SK-N-SH treated with all-trans-retinoic acid at 6 μM for 48 hours (cell line): ENCODE results near the gene FGF18.
"Not testable (repeated sequence)": the region's sequence is repeated elsewhere in the genome, so short reads cannot be mapped to it uniquely, and the experiment has no call there.

ENCODE experiments used
- ARNTL ChIP-seq: fragments of 450-650 bp; formaldehyde crosslinking; IDR thresholded peaks from 2 replicates; pipeline ENCODE4 v1.5.0; 2020; ENCODE audit warnings: low read depth, mild to moderate bottlenecking, moderate library complexity, borderline replicate concordance
- BACH2 ChIP-seq: fragments of 250-450 bp; sonication (Bioruptor Pico); IDR thresholded peaks from 2 replicates; pipeline ENCODE4 v1.9.0; 2021; ENCODE audit warnings: mild to moderate bottlenecking, borderline replicate concordance
- CSDC2 ChIP-seq: fragments of 250-450 bp; sonication (Bioruptor Pico); IDR thresholded peaks from 2 replicates; pipeline ENCODE4 v1.5.0; 2020; ENCODE audit warnings: mild to moderate bottlenecking, moderate library complexity
- ESRRG ChIP-seq: fragments of 250-450 bp; sonication (Bioruptor Pico); IDR thresholded peaks from 2 replicates; pipeline ENCODE4 v1.6.1; 2021; ENCODE audit warnings: mild to moderate bottlenecking
- ZFP3 ChIP-seq: fragments of 250-450 bp; sonication (Bioruptor Pico); IDR thresholded peaks from 2 replicates; pipeline ENCODE4 v1.5.0; 2020; ENCODE audit warnings: mild to moderate bottlenecking, moderate library complexity
- ZNF565 ChIP-seq: fragments of 450-650 bp; formaldehyde crosslinking; conservative IDR thresholded peaks from 2 replicates; pipeline ENCODE4 v1.5.0; 2020; ENCODE audit warnings: low read depth, mild to moderate bottlenecking, moderate library complexity
- ZNF70 ChIP-seq: fragments of 450-650 bp; formaldehyde crosslinking; IDR thresholded peaks from 2 replicates; pipeline ENCODE4 v1.5.0; 2020; ENCODE audit warnings: mild to moderate bottlenecking, moderate library complexity
- TF ChIP-seq, protein P1 (sequence below): fragments of 250-450 bp; sonication (Bioruptor Pico); IDR thresholded peaks from 2 replicates; pipeline ENCODE4 v1.5.1; 2020; ENCODE audit warnings: low read depth, mild to moderate bottlenecking, moderate library complexity
- TF ChIP-seq, protein P2 (sequence below): fragments of 250-450 bp; sonication (Bioruptor Pico); IDR thresholded peaks from 2 replicates; pipeline ENCODE4 v1.8.0; 2020; ENCODE audit warnings: mild to moderate bottlenecking, moderate library complexity, borderline replicate concordance
- TF ChIP-seq, protein P3 (sequence below): fragments of 250-450 bp; sonication (Bioruptor Pico); IDR thresholded peaks from 2 replicates; pipeline ENCODE4 v1.5.0; 2020; ENCODE audit warnings: mild to moderate bottlenecking, moderate library complexity

GRCh38 chr5:171413993-171414392, 5.5 kb upstream of the FGF18 start:
- TF ChIP-seq ZNF70 (CRISPR knock-in tag); BACH2 (CRISPR knock-in tag); ZFP3 (CRISPR knock-in tag); ZNF565 (CRISPR knock-in tag); ESRRG; CSDC2; ARNTL (CRISPR knock-in tag): not testable (repeated sequence)
- TF ChIP-seq, protein P1, sequence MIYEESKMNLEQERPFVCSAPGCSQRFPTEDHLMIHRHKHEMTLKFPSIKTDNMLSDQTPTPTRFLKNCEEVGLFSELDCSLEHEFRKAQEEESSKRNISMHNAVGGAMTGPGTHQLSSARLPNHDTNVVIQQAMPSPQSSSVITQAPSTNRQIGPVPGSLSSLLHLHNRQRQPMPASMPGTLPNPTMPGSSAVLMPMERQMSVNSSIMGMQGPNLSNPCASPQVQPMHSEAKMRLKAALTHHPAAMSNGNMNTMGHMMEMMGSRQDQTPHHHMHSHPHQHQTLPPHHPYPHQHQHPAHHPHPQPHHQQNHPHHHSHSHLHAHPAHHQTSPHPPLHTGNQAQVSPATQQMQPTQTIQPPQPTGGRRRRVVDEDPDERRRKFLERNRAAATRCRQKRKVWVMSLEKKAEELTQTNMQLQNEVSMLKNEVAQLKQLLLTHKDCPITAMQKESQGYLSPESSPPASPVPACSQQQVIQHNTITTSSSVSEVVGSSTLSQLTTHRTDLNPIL (CRISPR knock-in tag): not testable (repeated sequence)
- TF ChIP-seq, protein P2, sequence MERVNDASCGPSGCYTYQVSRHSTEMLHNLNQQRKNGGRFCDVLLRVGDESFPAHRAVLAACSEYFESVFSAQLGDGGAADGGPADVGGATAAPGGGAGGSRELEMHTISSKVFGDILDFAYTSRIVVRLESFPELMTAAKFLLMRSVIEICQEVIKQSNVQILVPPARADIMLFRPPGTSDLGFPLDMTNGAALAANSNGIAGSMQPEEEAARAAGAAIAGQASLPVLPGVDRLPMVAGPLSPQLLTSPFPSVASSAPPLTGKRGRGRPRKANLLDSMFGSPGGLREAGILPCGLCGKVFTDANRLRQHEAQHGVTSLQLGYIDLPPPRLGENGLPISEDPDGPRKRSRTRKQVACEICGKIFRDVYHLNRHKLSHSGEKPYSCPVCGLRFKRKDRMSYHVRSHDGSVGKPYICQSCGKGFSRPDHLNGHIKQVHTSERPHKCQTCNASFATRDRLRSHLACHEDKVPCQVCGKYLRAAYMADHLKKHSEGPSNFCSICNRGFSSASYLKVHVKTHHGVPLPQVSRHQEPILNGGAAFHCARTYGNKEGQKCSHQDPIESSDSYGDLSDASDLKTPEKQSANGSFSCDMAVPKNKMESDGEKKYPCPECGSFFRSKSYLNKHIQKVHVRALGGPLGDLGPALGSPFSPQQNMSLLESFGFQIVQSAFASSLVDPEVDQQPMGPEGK (CRISPR knock-in tag): not testable (repeated sequence)
- TF ChIP-seq, protein P3, sequence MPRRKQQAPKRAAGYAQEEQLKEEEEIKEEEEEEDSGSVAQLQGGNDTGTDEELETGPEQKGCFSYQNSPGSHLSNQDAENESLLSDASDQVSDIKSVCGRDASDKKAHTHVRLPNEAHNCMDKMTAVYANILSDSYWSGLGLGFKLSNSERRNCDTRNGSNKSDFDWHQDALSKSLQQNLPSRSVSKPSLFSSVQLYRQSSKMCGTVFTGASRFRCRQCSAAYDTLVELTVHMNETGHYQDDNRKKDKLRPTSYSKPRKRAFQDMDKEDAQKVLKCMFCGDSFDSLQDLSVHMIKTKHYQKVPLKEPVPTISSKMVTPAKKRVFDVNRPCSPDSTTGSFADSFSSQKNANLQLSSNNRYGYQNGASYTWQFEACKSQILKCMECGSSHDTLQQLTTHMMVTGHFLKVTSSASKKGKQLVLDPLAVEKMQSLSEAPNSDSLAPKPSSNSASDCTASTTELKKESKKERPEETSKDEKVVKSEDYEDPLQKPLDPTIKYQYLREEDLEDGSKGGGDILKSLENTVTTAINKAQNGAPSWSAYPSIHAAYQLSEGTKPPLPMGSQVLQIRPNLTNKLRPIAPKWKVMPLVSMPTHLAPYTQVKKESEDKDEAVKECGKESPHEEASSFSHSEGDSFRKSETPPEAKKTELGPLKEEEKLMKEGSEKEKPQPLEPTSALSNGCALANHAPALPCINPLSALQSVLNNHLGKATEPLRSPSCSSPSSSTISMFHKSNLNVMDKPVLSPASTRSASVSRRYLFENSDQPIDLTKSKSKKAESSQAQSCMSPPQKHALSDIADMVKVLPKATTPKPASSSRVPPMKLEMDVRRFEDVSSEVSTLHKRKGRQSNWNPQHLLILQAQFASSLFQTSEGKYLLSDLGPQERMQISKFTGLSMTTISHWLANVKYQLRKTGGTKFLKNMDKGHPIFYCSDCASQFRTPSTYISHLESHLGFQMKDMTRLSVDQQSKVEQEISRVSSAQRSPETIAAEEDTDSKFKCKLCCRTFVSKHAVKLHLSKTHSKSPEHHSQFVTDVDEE: not testable (repeated sequence)
